K562 (cell line): ENCODE results near the gene TMEM120B. TPM values are rescaled to one million over a fixed set of nuclear protein-coding genes. Genes with fewer than 3 reads are reported as not detected.

ENCODE experiments used
- ATAC-seq: fragments of 200-7000 bp; cut with Tn5 transposase; 3 replicates; pipeline ENCODE4 v1.9.1; 2020; ENCODE audit warnings: moderate library complexity
- BruUV-seq: library from RNA; stranded (reverse); fragments of 400-500 nt; replicated peaks from 2 replicates; lab custom pipeline; 2021; lab: Mats Ljungman, UMichigan
- CTCF ChIA-PET: fragments of 300-600 bp; formaldehyde crosslinking; extraction: SDS; loops from one replicate; lab custom pipeline; 2021; ENCODE audit warnings: low intra/inter-chr PET ratio; lab: Yijun Ruan, JAX
- POLR2A ChIA-PET: fragments of 300-600, 350-650 bp; sonication (Branson Sonifier 250); formaldehyde crosslinking; extraction: SDS; loops from one replicate; lab custom pipeline; 2021; ENCODE audit warnings: antibody characterized with exemption, inconsistent platforms; lab: Yijun Ruan, JAX
- DNase-seq, 4 experiments: peaks; one replicate each; pipeline versions ENCODE4 v3.0.0 to v3.0.0-alpha.2; 2011 to 2018; ENCODE audit warnings: low spot score in 3 of 4, mixed read lengths in 3 of 4; ENCODE audit errors: extremely low read depth in 1 of 4
- FAIRE-seq: peaks from 2 replicates; lab custom pipeline; 2011; peaks lifted over from hg19 to GRCh38; lab: Jason Lieb, UNC
- H2AFZ ChIP-seq: 2 replicates; pipeline ENCODE4 v1.6.0; 2011; ENCODE audit warnings: low read depth, low read length, control low read depth, inconsistent platforms
- H3K27ac ChIP-seq: fragments of 200-600 bp; 3 replicates; pipeline ENCODE4 v1.8.0; 2011; ENCODE audit warnings: low read depth, mild to moderate bottlenecking, control low read depth, inconsistent platforms, low read length, moderate library complexity, mixed read lengths; ENCODE audit errors: extremely low read depth
- H3K27me3 ChIP-seq, 2 experiments: fragments of 300-600 bp in 1 of 2; 2 replicates in 1 of 2; 3 replicates in 1 of 2; pipeline versions ENCODE4 v1.6.0 to v1.8.0; 2011; ENCODE audit warnings: inconsistent platforms in 2 of 2, low read length in 2 of 2, mild to moderate bottlenecking in 1 of 2, mixed read lengths in 1 of 2, moderate library complexity in 1 of 2; ENCODE audit not compliant: control insufficient read depth in 2 of 2, insufficient read depth in 2 of 2
- H3K36me3 ChIP-seq: fragments of 300-600 bp; 3 replicates; pipeline ENCODE4 v1.8.0; 2011; ENCODE audit warnings: mild to moderate bottlenecking, low read length, inconsistent platforms; ENCODE audit not compliant: control insufficient read depth, insufficient read depth
- H3K4me1 ChIP-seq, 2 experiments: fragments of 200-600 bp in 1 of 2; replicated peaks in 1 of 2; 2 replicates in 1 of 2; 3 replicates in 1 of 2; pipeline versions ENCODE4 v1.5.1 to v1.8.0; 2011; ENCODE audit warnings: inconsistent platforms in 2 of 2, low read length in 2 of 2, mild to moderate bottlenecking in 1 of 2, mixed read lengths in 1 of 2, moderate library complexity in 1 of 2; ENCODE audit not compliant: control insufficient read depth in 2 of 2, insufficient read depth in 2 of 2
- H3K4me2 ChIP-seq: 2 replicates; pipeline ENCODE4 v1.6.1; 2011; ENCODE audit warnings: low read length, control low read depth, inconsistent platforms, mixed read lengths; ENCODE audit not compliant: insufficient read depth
- H3K4me3 ChIP-seq: fragments of 200-600 bp; sonication (generic), shearing (Covaris generic); 2 replicates; pipeline ENCODE4 v1.5.1; 2016; ENCODE audit warnings: control low read depth, inconsistent platforms
- H3K79me2 ChIP-seq: fragments of 200-600 bp; 3 replicates; pipeline ENCODE4 v1.8.0; 2011; ENCODE audit warnings: low read length, inconsistent platforms; ENCODE audit not compliant: control insufficient read depth, insufficient read depth
- H3K9ac ChIP-seq, 2 experiments: 2 replicates each; pipeline versions ENCODE4 v1.6.0 to v1.6.1; 2011; ENCODE audit warnings: low read depth in 2 of 2, low read length in 2 of 2, control low read depth in 1 of 2, inconsistent platforms in 1 of 2, mild to moderate bottlenecking in 1 of 2, mixed read lengths in 1 of 2; ENCODE audit not compliant: insufficient read depth in 1 of 2
- H3K9me1 ChIP-seq: one replicate; pipeline ENCODE4 v1.6.0; 2011; ENCODE audit warnings: inconsistent platforms, mild to moderate bottlenecking, low read length, moderate library complexity; ENCODE audit not compliant: control insufficient read depth, insufficient read depth
- H3K9me3 ChIP-seq: replicated peaks from 2 replicates; pipeline ENCODE4 v1.5.1; 2011; ENCODE audit warnings: low read depth, low read length, inconsistent platforms; ENCODE audit not compliant: control insufficient read depth, insufficient read depth
- H4K20me1 ChIP-seq: replicated peaks from 2 replicates; pipeline ENCODE4 v1.6.1; 2011; ENCODE audit warnings: low read length, inconsistent platforms, mixed read lengths; ENCODE audit not compliant: control insufficient read depth, insufficient read depth
- ARID3B ChIP-seq: fragments of 250-450 bp; sonication (Bioruptor Pico); IDR thresholded peaks from 2 replicates; pipeline ENCODE4 v1.4.0; 2020; ENCODE audit warnings: borderline replicate concordance
- ILF3 ChIP-seq: fragments of 450-650 bp; IDR thresholded peaks from 2 replicates; pipeline ENCODE4 v1.6.1; 2018; ENCODE audit warnings: antibody characterized with exemption, mild to moderate bottlenecking, moderate library complexity, borderline replicate concordance
- JUNB ChIP-seq: fragments of 450-650 bp; formaldehyde crosslinking; conservative IDR thresholded peaks from 2 replicates; pipeline ENCODE4 v1.4.0; 2020; ENCODE audit warnings: mild to moderate bottlenecking
- POLR2A ChIP-seq: fragments of 450-650 bp; conservative IDR thresholded peaks from 2 replicates; pipeline ENCODE4 v1.6.1; 2016
- POLR2G ChIP-seq: fragments of 200-400 bp; formaldehyde crosslinking; IDR thresholded peaks from 2 replicates; pipeline ENCODE4 v1.6.1; 2017; ENCODE audit warnings: low read depth, mild to moderate bottlenecking, antibody characterized with exemption, low read length, moderate library complexity
- RBM14 ChIP-seq: fragments of 200-400 bp; formaldehyde crosslinking; IDR thresholded peaks from 2 replicates; pipeline ENCODE4 v1.6.1; 2018; ENCODE audit warnings: low read depth, mild to moderate bottlenecking, low read length, moderate library complexity, borderline replicate concordance; ENCODE audit not compliant: insufficient read depth
- TAF7 ChIP-seq: fragments of 450-650 bp; IDR thresholded peaks from 2 replicates; pipeline ENCODE4 v1.6.1; 2016; ENCODE audit warnings: missing genetic modification characterization, missing compliant biosample characterization
- WGBS: fragments of 100-300 bp; shearing (Covaris generic); methylation state at CpG from one replicate; pipeline ENCODE4 v1.1.6; 2016; ENCODE audit warnings: low coverage, mixed read lengths; ENCODE audit not compliant: insufficient coverage; ENCODE audit errors: missing lambda C conversion rate; 5-methylcytosine and 5-hydroxymethylcytosine counted together
- in situ Hi-C: fragments of 300-500 bp; cut with MboI; formaldehyde crosslinking; loops from 4 replicates; pipeline ENCODE4 v1.15.0; 2018; ENCODE audit warnings: inconsistent platforms, mixed read lengths
- intact Hi-C: fragments of 100-400 bp; cut with micrococcal nuclease; formaldehyde crosslinking; loops from 2 replicates; pipeline ENCODE4 v1.14.2; 2022
- polyA plus RNA-seq, 8 experiments: library from polyadenylated mRNA; depleted of rRNA in 4 of 8; stranded (reverse) in 5 of 8; unstranded in 3 of 8; fragments of >200 nt; fragmentation: Nextera tagmentation in 2 of 8; fragmentation: Illumina TruSeq in 1 of 8; extraction: Ambion mirVana in 2 of 8; extraction: Trizol in 1 of 8; gene quantifications; 2 replicates each; pipeline versions ENCODE4 v1.2.1 to v1.2.3, GENCODE V29; 2011 to 2014; ENCODE audit warnings: inconsistent platforms in 1 of 8, missing spikeins in 1 of 8
- total RNA-seq, 7 experiments: library from RNA; depleted of rRNA in 6 of 7; stranded (reverse); fragments of >200 nt in 6 of 7; fragmentation: Illumina TruSeq in 2 of 7; extraction: Trizol in 2 of 7; gene quantifications; 2 replicates each; pipeline versions ENCODE4 v1.2.1 to v1.2.3, GENCODE V29; 2011 to 2021; ENCODE audit warnings: low replicate concordance in 1 of 7
- TF ChIP-seq, protein P1 (sequence below): fragments of 250-450 bp; sonication (Bioruptor Pico); IDR thresholded peaks from 2 replicates; pipeline ENCODE4 v1.8.0; 2022; ENCODE audit warnings: moderate library complexity, mild to moderate bottlenecking, inconsistent platforms
- TF ChIP-seq, protein P2 (sequence below): fragments of 450-650 bp; IDR thresholded peaks from 2 replicates; pipeline ENCODE4 v1.6.1; 2016; ENCODE audit warnings: low read depth

Gene TMEM120B
- total and polyA plus RNA-seq, 9 of the 15 experiments (the other 6 are each of a cell fraction or from before 2014, with no cell fraction given) = 1.7 to 18.6 (median 7.4) TPM

- Histone ChIP-seq H3K4me3 (no peak overlapping the region), H3K9me1 (no peaks in the 10 kb centered on the region), H2AFZ (no peak overlapping the region), H3K9ac (no peak overlapping the region), H3K9me3 (no peaks in the 10 kb centered on the region), H3K27me3 (no peaks in the 10 kb centered on the region), H3K79me2 (no peaks in the 10 kb centered on the region), H3K36me3 (peaks cover 84% of the 10 kb centered on the region), H3K4me1 (peaks cover 0 to 19% of the 10 kb centered on the region in 2 experiments; a peak in 2 of 5 replicates), H3K4me2 (no peak overlapping the region), H3K27ac (no peak overlapping the region; the same call in 2 of the 3 replicates), H4K20me1 (no peaks in the 10 kb centered on the region; the same call in 1 of the 2 replicates)
- ChIA-PET POLR2A (interaction anchor here (0.6 to 1.1 kb wide), 4 partner anchors 14 to 247 kb away, joined by 3 to 6 read pairs (median 4); no protein-coding TSS in a partner anchor), CTCF (interaction anchor here (1.7 kb wide), 1 partner anchor 65 kb away, joined by 5 read pairs; the partner anchor contains the start of gene PSMD9)
- ATAC-seq (no peak), DNase-seq (no peak), FAIRE-seq (no peak)
- WGBS = 84% methylated on average over 8 of the region's 12 CpGs
- TF ChIP-seq JUNB (CRISPR knock-in tag) = no peak
- TF ChIP-seq, protein P1, sequence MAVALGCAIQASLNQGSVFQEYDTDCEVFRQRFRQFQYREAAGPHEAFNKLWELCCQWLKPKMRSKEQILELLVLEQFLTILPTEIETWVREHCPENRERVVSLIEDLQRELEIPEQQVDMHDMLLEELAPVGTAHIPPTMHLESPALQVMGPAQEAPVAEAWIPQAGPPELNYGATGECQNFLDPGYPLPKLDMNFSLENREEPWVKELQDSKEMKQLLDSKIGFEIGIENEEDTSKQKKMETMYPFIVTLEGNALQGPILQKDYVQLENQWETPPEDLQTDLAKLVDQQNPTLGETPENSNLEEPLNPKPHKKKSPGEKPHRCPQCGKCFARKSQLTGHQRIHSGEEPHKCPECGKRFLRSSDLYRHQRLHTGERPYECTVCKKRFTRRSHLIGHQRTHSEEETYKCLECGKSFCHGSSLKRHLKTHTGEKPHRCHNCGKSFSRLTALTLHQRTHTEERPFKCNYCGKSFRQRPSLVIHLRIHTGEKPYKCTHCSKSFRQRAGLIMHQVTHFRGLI = no peak
- TF ChIP-seq, protein P2, sequence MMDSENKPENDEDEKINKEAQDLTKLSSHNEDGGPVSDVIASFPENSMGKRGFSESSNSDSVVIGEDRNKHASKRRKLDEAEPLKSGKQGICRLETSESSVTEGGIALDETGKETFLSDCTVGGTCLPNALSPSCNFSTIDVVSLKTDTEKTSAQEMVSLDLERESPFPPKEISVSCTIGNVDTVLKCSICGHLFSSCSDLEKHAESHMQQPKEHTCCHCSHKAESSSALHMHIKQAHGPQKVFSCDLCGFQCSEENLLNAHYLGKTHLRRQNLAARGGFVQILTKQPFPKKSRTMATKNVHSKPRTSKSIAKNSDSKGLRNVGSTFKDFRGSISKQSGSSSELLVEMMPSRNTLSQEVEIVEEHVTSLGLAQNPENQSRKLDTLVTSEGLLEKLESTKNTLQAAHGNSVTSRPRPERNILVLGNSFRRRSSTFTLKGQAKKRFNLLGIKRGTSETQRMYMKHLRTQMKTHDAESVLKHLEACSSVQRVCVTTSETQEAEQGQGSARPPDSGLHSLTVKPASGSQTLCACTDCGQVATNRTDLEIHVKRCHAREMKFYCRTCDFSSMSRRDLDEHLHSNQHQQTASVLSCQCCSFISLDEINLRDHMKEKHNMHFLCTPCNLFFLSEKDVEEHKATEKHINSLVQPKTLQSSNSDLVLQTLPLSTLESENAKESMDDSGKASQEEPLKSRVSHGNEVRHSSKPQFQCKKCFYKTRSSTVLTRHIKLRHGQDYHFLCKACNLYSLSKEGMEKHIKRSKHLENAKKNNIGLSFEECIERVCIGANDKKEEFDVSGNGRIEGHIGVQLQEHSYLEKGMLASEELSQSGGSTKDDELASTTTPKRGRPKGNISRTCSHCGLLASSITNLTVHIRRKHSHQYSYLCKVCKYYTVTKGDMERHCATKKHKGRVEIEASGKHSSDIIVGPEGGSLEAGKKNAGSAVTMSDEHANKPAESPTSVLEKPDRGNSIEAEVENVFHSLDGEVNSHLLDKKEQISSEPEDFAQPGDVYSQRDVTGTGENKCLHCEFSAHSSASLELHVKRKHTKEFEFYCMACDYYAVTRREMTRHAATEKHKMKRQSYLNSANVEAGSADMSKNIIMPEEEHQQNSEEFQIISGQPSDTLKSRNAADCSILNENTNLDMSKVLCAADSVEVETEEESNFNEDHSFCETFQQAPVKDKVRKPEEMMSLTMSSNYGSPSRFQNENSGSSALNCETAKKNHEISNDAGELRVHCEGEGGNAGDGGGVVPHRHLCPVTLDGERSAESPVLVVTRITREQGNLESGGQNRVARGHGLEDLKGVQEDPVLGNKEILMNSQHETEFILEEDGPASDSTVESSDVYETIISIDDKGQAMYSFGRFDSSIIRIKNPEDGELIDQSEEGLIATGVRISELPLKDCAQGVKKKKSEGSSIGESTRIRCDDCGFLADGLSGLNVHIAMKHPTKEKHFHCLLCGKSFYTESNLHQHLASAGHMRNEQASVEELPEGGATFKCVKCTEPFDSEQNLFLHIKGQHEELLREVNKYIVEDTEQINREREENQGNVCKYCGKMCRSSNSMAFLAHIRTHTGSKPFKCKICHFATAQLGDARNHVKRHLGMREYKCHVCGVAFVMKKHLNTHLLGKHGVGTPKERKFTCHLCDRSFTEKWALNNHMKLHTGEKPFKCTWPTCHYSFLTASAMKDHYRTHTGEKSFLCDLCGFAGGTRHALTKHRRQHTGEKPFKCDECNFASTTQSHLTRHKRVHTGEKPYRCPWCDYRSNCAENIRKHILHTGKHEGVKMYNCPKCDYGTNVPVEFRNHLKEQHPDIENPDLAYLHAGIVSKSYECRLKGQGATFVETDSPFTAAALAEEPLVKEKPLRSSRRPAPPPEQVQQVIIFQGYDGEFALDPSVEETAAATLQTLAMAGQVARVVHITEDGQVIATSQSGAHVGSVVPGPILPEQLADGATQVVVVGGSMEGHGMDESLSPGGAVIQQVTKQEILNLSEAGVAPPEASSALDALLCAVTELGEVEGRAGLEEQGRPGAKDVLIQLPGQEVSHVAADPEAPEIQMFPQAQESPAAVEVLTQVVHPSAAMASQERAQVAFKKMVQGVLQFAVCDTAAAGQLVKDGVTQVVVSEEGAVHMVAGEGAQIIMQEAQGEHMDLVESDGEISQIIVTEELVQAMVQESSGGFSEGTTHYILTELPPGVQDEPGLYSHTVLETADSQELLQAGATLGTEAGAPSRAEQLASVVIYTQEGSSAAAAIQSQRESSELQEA = no peak
- TF ChIP-seq TAF7 (tag) = no peak
- TF ChIP-seq POLR2A = 0 out of 2 replicates have a peak, but pooled peaks have one; percentile 19
- no peak for TF ChIP-seq RBM14
- no peak for TF ChIP-seq ILF3
- 0 out of 2 replicates have a peak, but pooled peaks have one; percentile 11 for TF ChIP-seq POLR2G
- TF ChIP-seq ARID3B = no peak
- BruUV-seq = no TSS peak
- in situ Hi-C loops (no loop called here), intact Hi-C loops (no loop called here)
Observed at GRCh38 chr12:121823727-121824115, 111.2 kb downstream of the TMEM120B start.
